GM20431 (cell line): Measurements from ENCODE around the gene GINS2.

Experiments
- in situ Hi-C: fragments of 300-500 bp; cut with MseI, MboI; formaldehyde crosslinking; loops from one replicate; pipeline ENCODE4 v1.15.0; 2020; ENCODE audit warnings: low sequenced_read_pairs; ENCODE audit not compliant: unreplicated experiment

The GINS2 gene

DNA sequence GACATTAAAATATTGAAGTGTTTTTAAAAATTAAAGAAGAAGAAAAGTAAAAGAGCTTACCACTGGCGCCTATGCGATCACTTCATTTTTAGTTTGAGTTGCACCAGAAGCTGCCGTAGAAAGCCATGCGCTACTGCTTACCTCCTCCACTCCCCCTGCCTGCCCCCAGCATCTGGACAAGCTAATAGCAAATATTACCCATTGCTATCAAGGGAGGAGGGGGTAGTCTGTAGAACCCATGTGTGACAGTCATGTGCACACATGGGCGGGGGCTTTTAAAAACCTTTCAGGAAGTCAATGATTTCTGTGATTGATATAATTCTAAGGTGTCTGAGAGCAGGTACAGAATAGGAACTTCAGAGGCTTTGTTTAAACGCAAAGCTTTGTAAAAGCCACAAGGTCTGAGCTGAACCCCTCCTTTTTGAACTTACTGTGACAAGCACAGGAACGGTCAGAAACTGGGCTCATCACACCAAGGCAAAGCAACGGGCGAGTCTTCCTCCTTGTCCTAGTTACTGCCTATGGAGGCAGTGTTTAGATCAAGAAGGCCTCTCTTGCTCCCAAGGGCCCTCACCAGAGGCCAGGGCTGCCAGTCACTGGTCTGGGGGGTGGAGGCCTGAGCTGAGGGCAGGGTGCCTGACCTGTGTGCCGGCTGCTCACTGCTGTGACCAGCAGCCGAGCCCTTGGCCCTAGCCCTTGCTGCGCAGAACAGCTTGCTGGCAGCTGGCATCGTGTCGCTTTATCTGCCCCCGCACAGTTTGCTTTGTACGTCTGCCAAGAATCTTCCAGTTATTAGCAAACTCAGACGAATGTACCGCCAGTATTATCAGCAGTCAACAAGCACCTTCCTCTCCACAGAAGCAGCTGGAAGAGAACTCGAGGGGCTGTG lies 15.0 kb downstream of the GINS2 start:
- in situ Hi-C loops, result no loop called here

DNA sequence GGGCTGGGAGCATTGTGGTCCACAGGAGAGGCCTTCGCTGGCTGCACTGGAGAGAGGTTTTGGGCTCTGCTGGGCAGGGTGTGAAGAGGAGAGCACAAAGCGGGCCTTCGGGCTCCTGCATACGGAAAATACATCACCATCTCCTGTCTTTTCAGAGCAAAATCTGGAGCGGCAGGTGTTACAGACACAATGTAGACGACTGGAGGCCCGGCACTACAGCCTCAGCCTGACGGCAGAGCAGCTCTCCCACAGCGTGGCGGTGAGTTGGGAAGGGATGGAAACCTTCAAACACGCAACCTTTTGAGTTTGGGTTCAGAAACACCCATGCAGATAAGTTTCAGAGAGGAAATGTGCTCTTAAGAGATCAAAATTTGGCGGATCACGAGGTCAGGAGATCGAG lies 17.9 kb downstream of the GINS2 start:
- in situ Hi-C loops, result no loop called here

DNA sequence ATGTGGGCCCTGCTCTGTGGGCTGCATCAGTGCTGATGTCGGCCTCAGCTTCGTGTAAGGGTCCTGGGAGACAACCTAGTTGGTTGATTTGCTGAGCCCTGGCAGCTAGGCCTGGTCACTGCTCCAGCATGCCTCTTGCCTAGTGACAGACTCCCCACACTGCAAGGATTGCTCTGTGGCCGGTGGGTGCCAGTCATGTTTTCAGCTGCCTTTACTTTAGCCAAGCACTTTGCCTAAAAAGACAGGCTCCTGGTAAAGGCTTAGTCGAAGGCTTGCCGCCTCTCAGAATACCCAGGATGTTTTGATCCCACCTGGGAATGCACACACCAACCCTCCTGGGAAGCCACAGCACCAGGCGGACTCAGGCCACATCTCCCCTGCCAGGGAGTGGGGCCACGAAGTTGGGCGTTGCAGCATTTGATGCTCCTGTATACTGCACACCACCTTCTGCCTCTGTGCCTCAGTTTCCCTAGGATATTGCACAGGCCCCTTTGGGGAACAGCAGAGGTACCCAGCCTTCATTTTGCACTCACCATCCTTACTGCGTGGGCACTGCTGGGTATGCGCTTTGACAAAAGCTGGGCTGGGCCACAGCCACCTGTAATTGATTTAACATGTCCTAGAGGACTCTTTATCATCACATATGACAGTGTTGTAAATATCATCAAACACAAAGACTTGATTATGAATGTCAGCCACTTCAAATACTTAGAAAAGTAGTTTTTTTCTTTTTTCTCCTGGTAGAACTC lies 19.9 kb downstream of the GINS2 start:
- in situ Hi-C loops, result no loop called here

DNA sequence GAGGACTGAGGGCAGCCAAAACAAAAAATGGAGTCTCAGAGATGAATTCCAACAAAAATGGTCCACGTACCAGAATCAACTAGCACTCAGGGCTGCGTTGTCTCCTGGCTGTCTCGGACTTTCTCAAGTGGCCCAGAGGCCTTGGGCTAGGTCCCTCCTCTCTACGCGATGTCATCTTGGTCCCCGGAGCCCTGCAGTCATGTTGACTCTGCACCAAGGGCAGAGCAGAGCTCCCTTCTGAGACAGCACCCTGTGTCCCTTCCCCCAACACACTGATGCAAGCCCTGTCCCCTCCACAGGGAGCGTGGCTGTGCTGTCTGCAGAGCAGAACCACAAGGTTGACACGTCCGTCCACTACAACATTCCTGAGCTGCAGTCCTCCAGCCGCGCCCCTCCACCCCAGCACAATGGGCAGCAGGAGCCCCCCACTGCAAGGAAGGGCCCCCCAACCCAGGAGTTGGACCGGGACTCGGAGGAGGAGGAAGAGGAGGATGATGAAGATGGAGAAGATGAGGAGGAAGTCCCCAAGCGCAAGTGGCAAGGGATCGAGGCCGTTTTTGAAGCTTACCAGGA lies 20.8 kb downstream of the GINS2 start:
- in situ Hi-C loops, result no loop called here

DNA sequence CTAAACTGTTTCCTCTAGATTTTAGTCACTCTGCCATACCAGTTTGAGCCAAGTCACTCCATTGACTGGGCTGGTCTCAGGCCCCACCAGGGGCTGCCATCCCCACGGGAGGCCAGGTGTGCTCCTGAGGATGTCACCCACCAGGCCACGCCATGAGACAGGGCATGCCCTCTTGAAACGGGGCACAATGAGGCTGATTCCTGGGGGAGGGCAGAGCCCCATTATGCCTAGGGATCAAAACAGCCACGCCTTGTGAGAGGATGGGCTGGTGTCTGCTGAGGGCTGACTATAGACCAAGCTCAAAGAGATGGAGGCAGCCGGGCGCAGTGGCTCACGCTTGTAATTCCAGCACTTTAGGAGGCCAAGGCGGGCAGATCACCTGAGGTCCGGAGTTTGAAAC lies 21.5 kb downstream of the GINS2 start:
- in situ Hi-C loops, result no loop called here

DNA sequence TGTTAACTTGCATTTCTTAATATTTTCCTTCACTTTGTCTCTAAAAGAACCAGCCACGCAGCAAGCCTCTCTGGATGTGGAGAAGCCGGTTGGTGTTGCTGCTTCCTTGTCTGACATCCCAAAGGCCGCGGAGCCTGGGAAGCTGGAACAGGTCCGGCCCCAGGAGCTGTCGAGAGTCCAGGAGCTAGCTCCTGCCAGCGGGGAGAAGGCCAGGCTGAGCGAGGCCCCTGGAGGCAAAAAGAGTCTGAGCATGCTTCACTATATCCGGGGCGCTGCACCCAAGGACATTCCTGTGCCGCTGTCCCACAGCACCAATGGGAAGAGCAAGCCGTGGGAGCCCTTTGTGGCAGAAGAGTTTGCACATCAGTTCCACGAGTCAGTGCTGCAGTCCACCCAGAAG lies 22.8 kb downstream of the GINS2 start:
- in situ Hi-C loops, result no loop called here

DNA sequence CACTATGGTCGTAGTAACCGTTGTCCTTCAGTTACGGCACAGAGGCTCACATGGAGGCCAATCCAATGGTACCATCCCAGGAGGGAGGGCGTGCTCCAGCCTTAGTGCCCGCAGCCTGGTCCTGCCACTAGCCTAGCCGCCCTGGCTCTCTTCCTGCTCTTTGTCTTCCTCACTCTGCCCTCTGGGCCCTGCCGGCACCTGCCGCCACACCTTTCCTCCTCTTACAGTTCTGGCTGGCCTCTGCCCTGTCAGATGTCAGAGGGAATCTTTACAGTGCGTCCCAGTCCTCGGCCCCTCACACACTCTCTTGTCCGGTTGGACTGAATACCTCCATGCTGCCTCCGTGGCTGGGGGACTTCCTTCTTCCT lies 23.4 kb downstream of the GINS2 start:
- in situ Hi-C loops, result no loop called here

DNA sequence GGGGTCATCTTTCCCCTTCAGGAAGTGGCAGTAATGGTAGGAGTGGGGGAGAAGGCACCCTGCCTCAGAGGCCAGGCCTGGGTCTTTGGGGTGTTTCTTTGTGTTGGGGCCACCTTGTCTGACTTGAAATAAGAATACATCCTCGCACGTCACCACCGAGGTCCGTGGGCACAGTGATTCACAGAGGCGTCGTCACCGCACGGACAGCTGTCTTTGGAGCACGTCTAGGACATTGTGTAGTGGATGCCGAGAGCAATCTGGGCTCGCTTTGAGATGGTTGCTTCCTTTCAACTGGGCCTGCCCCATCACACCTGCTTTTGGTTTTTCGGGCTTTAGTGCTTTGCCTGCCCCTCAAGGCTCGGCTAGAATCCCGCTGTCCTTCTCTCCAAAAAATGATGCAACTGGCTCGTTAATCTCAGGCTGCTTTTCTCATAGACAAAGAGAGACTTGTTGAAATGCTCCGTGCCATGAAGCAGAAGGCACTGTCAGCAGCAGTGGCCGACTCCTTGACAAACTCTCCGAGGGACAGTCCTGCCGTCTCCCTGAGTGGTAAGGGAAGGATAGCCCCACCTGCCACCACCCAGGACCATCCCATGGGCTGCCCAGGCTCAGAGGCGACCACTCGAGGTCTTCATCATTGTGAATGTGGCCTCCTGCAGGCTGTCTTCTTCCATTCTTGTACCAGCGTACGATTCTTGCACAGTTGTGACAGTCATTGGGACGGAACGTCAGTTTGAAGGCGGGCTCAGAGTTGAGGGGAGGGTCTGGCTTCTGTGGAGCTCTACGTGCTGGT lies 24.0 kb downstream of the GINS2 start:
- in situ Hi-C loops, result no loop called here

DNA sequence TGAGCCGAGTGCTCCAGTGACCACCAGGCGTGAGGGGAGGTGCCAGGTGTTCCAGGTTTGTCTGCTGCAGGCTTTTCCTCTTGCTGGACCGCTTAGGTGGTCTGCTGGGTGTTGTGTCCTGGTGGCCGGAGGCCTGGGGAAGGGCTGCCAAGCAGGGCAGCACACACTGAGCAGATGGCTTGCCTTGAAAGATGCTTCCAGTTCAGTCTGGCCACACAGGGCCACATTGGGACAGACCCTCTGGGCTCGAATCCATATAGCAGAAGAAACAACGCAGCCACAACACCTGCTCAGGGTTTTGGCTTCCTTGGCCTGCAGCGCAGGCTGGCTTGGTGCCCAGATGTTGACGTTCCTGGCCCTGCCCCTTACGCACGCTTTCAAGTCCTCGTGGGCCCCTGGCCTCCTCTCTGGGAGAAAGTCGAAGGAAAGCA lies 24.8 kb downstream of the GINS2 start:
- in situ Hi-C loops, result no loop called here

DNA sequence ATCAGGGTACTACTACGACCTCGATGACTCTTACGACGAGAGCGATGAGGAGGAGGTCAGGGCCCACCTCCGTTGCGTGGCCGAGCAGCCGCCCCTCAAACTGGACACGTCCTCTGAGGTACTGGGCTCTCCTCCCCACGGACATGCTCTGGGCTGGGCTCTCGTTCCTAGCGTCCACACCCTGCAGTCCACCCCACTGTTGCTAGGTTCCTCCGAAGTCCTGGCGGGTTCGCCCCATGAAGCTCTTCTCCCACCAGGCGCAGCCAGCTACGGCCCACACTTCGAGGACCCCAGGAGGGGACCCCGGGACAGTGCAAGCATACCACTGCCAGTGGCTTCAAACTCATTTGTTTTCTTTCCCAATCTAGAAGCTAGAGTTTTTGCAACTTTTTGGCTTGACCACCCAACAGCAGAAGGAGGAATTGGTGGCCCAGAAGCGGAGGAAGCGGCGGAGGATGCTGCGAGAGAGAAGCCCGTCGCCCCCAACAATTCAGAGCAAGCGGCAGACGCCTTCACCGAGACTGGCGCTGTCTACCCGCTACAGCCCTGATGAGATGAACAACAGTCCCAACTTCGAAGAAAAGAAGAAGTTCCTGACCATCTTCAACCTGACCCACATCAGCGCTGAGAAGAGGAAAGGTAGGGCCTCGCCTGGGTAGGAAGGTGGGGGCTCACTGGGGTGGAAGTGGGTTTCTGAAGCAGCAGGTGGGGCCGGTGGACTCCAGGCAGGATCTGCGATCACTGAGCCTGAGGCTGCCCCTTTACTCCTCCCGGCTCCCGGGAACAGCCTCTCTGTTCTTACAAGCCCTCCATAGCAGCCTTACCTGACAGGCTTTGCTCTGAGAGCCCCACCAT lies 25.6 kb downstream of the GINS2 start:
- in situ Hi-C loops, result no loop called here

DNA sequence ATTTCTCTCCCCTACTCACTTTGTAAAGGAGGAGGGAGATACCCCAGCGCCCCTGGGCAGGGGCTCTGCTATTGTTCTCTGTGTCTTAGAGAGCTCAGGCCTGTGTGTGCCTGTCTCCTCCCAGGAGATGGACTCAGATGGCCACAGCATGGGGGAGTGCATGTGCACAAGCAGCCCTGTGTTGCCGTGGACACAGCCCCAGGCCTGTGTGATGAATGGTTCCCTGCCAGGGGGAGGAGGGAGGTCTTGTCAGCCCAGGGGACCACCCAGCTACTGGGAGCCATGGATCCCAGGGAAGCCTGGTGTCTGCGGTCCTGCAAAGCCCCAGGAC lies 26.3 kb downstream of the GINS2 start:
- in situ Hi-C loops, result no loop called here

DNA sequence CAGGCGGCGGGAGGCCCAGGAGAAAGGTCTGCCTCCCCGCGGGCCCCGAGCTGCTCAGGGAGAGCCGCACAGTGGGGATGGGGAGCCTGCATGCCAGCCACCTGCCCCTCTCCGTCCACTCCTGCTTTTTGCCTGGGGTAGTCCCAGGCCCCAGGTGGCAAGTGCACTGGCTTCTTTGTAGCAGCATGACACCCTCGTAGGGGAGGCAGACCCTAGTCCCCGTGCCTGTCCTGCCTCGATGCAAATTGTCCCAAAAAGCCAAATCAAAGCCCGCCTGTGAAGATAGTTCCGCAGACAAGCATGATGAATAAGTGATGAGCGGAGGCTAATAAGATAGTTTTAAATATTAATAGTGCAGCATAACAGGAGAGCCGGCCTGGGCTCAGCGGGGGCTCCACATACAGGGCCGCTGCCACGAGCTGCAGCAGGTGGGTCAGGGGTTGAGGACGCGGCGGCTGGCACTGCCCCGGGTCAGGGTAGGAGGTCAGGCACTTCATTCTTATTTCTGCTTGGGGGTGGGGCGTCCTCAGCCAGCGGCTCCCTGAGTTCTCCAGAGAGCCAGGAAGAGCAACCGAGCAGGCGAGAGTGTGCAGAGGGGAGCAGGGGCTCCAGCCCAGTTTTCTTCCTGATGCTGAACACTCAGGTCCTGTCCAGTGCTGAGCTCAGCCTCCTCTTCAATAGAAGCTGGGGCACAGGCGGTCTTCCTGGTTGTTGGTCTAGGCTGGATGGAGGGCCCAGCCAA lies 26.8 kb downstream of the GINS2 start:
- in situ Hi-C loops, result no loop called here

DNA sequence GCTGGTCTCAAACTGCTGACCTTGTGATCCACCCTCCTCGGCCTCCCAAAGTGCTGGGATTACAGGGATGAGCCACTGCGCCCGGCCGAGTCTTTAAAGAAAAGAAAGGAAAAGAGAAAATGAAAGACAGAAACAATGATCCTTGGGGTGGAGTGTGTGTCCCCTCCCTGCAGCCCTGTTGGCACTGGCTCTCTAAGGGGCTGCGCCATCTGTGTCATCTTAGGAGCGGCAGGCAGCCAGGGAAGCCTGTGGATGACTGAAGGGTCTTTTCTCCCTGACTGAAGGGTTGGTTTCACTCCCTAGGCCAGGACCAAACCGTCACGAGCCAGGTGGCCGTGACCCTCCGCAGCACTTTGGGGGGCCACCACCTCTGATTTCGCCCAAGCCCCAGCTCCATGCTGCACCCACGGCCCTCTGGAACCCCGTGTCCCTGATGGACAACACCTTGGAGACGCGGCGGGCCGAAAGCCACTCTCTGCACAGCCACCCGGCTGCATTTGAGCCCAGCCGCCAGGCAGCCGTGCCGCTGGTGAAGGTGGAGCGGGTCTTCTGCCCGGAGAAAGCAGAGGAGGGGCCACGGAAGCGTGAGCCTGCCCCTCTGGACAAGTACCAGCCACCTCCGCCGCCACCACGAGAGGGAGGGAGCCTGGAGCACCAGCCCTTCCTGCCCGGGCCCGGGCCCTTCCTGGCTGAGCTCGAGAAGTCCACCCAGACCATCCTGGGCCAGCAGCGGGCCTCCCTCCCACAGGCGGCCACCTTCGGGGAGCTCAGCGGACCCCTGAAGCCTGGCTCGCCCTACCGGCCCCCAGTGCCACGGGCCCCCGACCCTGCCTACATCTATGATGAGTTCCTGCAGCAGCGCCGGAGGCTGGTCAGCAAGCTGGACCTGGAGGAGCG lies 27.7 kb downstream of the GINS2 start:
- in situ Hi-C loops, result no loop called here

DNA sequence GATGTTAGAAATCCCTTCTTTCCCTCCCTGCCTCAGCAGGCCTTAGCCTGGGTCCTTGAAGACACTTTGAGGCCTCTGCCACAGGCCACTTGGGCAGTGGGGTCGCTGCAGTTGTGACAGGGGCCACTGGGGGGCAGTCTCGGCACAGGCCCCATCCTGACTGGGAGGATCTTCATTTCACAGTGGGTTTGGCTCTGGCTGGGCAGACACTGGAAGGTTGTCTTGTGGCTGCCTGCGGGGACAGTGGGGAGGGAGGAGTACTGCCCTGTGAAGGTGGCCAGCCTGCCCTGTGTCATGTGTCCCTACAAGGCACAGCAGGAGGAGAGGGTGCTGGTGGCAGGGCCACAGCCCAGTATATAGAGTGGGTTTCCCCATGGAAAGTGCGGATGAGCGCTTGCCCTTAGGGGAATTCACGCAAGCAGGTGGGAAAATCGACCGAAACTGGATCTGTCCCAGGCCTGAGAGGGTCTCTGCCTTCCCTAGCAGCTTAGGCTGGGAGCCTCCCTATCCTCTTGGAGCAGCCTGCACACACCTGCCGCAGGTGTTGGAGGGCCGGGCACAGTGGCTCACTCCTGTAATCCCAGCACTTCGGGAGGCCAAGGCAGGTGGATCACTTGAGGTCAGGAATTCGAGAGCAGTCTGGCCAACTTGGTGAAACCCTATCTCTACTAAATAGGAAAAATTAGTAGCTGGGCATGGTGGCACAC lies 28.8 kb downstream of the GINS2 start:
- in situ Hi-C loops, result no loop called here

DNA sequence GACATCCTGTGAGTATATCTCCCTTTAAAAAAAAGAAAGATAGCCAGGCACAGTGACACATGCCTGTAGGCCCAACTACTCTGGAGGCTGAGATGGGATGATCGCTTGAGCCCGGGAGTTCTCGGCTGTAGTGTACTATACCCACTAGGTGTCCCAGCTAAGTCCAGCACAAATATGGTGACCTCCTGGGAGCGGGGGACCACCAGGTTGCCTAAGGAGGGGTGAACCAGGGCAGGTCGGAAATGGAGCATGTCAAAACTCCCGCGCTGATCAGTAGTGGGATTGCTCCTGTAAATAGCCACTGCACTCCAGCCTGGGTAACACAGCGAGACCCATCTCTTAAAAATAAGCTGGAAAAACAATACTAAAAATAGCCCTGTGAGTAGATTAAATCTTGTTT lies 29.4 kb downstream of the GINS2 start:
- in situ Hi-C loops, result no loop called here

DNA sequence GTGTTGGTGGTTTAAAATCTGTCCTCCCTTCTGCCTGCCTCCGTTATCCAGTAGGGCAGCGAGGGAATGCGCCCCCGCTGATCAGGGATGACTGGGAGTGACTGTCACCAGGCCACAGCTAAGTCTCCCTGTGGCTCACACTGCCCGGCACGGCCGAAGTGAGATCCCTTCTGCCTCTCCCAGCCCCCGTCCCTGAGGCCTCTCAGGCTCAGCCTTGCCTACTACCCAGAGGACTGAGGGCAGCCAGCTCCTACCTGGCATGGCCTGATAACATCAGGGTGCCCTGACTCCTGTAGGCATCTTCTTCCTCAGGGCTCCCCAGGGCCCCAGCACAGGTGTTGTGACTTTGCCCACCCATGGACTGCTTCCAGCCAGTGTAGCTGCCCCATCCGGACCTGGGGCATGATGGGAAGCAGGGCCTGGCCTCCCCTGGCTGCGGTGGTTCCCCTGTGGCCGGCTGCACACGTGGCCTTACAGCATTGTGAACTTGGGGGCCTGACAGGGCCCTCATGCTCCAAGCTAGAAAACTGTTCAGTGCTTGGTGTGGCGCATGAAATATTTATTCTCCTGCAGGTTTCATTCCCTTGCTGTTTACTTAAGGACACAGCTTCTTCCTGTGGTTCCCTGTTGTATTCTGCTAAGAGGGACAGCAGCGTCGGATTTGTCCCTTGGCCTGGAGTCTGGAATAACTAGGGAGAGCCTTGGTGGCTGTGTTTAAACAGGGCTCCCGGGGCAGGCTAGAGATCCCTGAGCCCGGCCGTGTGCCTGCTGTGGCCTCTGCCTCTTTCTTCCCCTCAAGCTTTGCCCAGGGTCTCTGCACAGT lies 30.0 kb downstream of the GINS2 start:
- in situ Hi-C loops, result no loop called here

DNA sequence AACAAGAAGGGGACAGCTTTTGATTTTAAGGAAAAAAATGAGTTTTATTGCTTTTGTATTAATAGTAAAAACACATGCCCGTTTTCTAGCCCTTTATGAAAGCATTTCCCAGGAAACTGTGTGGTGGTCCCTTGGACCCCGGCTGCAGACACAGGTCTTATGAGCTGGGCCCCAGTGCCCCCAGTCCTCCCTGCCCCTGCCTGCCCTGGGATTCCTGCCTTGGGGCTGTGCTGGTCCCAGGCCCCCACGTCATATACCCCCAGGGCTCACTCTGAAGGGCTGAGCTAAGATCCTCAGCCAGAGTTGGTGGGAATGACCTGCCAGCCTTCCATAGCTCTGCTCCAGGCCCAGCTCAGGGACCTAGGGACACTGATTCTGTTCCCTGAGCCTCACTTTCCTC lies 30.8 kb downstream of the GINS2 start:
- in situ Hi-C loops, result no loop called here
